ENCODE measurements around the gene COL1A1.

COL1A1 gene

DNA sequence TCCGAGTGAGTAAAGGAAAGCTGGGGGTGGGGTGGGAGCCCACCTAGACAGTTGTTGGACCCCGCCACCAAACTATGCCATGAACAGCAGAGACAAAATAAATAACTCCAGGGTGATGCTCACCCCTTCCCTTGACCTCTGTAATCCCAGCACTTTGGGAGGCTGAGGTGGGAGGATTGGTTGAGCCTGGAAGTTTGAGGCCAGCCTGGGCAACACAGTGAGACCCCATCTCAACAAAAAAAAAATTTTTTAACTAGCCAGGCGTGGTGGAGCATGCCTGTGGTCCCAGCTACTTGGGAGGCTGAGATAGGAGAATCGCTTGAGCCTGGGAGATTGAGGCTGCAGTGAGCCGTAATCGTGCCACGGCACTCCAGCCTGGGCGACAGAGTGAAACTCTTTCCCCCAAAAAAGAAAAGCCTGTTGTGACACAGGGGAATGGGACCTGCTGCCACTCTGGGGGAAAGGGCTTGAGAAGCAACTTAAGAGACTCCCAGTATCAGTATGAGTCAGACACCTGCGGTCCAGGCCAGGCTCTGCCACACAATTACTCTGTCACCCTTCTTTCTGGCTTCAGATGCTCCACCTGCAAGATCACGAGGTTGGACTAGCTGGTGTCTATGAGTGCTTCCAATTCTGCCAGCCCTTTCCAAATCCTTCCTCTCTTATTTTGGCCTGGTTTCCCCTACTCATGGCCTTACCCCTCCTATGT, 30.6 kb downstream of the COL1A1 start:
- no peak for DNase-seq

DNA sequence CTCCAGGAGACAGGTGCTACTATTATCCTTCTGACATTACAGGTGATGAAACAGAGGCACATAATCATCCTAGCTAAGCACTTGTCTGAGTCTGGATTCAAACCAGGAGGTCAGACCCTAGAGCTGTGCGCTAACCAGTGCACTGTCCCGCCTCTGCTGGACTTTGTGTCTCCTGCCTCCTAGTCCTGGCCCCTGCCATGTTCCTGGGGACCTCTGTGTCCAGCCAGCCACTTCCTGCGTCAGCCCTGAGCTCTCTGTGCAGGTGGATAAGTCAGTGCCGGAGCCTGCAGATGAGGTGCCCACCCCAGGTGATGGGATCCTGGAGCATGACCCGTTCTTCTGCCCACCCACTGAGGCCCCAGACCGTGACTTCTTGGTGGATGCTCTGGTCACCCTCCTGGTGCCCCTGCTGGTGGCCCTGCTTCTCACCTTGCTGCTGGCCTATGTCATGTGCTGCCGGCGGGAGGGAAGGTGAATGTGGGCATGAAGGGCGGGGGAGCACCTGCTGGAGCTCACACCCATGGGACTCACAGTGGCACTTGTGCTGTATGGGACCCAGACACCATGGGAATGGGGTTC, 31.5 kb downstream of the COL1A1 start:
- no peak for DNase-seq

DNA sequence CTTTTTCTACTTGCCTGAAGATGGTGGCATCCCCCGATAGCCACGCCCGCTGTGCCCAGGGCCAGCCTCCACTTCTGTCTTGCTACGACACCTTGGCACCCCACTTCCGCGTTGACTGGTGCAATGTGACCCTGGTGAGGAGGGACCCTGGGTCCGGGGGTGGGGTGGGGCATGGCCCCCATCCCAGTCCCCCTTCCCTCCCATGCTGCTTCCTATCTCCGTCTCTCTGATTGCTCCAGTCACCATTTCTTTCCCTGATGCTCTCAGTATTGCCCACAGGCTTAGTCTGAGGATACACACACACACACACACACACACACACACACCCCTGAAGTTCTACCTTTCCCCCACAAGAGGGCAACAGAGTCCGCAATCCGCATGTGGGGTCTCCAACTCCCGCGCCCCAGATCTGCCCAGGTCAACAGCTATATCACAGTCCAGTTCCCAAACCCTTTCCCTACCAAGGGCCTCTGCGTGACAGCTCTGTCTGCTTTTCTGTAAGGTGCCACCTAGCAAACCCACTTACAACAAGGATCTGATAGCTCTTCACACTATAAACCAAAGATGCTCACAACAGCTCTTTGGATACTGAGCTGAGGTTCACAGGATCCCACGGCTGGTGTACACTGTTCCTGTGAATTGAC, 32.2 kb downstream of the COL1A1 start:
- no peak for DNase-seq

DNA sequence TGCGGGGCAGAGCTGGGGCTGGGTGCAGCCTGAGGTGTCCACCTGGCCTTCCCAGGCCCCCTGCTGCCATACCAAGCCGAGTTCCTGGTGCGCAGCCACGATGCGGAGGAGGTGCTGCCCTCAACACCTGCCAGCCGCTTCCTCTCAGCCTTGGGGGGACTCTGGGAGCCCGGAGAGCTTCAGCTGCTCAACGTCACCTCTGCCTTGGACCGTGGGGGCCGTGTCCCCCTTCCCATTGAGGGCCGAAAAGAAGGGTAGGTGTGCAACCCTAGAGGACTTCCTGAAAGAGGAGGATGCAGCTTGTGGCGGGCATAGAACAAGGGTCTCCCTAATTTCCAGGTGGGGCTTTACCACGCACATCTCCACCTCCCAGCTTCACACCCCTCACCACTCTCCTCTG, 33.1 kb downstream of the COL1A1 start:
- DNase-seq: no peak

DNA sequence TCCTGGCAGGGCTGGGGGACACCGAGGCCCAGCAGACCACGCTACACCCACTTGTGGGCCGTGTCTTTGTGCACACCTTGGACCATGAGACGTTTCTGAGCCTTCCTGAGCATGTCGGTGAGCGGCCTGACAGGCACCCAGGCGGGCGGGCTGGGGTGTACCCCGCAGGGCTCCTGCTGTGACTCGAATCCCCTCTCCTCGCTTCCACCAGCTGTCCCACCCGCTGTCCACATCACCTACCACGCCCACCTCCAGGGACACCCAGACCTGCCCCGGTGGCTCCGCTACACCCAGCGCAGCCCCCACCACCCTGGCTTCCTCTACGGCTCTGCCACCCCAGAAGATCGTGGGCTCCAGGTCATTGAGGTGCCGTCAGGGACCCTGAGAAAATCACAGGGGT, 34.1 kb downstream of the COL1A1 start:
- DNase-seq: no peak

DNA sequence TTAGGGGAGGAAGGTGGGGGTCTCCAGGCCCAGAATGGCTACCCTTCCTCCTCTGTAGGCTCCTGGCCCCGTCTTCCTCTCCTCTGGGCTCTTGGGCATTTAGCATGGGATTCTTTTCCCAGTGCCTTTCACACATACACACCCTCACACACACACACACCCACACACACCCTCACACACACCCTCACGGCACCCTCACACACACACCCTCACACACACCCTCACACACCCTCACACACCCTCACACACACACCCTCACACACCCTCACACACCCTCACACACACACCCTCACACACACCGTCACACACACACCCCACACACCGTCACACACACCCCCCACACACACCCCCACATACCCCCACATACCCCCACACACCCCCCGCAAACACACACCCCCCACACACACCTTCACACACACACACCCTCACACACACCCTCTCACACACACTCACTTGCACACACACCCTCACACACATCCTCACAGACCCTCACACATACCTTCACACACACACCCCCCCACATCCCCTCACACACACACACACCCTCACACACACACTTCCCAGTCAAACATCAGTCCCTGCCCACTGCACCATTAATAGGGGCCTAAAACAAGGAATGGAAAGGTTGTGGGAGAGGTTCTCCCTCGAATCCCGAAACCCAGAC, 34.8 kb downstream of the COL1A1 start:
- DNase-seq: no peak

DNA sequence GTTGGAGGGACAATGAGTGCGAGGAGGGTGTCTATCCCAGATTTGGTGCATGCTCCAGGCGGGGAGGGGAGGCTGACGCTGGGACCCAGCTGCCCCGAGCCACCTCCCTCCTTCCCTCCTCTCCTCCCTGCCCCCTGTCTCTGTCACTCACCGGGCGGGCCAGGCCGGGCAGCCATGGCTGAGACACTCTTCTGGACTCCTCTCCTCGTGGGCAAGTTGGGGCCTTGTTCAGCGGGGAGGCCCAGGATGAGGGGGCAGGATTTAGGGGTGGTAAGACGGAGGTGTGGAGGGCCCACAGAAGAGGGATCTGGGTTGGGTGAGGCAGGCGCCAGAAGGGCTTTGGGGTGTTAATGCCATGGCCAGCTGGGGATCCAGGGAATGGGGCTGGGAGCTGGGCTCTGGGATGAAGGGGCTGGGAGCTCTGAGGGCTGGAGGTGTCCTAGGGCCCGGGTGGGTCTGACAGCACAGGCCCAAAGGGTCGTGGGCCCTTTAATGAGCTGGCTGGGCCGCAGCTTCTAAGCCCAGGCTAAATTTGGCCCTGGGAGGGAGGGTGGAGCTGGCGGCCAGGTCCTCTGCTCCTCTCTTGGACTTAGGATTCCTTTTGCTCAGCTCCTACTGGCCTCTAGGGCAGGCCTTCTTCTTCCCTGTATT, 35.4 kb downstream of the COL1A1 start, which contains the start of gene SGCA:
Gene SGCA, plus strand, starts transcription at position 139 of the 651 bp plus-strand sequence. Its CDS starts 36 bp downstream, at position 175.
- DNase-seq: no peak

DNA sequence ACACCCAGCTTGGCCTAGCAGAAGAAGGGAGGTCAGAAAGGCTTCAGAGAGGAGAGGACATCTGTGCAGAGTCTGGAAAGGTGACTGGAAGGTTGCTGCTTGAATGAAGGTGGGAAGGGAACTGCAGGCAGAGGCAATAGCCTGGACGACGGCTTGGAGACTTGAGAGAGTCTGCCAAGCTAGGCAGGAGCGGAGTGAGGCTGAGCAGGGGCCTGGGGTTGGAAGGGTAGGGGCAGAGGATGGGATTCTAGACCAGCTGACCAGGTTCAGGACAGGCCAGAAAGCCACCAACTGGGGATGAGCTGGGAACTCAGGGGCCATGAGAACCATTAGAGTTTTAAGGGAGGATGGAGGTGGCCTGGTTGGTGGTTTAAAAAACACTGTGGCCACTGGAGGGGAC, 36.0 kb downstream of the COL1A1 start:
- no peak for DNase-seq

DNA sequence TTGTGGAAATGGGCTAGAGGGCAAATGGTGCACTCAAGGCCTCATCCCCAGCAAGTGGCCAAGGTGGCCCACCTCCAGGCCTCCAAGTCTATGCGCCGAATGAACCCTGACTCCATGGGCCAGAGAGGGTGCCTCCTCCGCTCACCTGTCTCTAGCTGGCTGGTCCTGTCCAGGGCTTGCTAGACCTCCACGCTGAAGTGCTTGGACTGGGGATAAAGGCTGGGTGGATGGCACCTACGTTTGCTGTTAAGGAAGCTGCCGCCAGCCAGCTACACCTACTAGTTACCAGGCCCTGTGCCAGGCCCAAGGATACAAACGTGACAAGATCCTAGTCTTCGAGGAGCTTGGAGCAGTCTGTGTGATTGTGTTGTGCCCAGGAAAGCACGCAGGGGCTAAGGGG, 36.4 kb downstream of the COL1A1 start:
- no peak for DNase-seq

DNA sequence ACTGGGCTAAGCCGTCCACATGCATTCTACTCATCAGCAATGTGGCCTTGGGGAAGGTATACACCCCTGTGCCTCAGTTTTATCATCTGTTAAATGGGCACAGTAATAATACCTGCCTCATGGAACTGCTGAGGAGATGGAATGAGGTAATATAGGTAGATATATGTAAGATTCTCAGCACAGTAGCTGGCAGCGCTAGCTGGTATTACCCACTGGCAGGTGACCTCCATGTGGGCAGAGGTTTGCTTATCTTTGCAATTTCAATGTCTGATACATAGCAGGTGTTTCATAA, 36.8 kb downstream of the COL1A1 start:
- no peak for DNase-seq

DNA sequence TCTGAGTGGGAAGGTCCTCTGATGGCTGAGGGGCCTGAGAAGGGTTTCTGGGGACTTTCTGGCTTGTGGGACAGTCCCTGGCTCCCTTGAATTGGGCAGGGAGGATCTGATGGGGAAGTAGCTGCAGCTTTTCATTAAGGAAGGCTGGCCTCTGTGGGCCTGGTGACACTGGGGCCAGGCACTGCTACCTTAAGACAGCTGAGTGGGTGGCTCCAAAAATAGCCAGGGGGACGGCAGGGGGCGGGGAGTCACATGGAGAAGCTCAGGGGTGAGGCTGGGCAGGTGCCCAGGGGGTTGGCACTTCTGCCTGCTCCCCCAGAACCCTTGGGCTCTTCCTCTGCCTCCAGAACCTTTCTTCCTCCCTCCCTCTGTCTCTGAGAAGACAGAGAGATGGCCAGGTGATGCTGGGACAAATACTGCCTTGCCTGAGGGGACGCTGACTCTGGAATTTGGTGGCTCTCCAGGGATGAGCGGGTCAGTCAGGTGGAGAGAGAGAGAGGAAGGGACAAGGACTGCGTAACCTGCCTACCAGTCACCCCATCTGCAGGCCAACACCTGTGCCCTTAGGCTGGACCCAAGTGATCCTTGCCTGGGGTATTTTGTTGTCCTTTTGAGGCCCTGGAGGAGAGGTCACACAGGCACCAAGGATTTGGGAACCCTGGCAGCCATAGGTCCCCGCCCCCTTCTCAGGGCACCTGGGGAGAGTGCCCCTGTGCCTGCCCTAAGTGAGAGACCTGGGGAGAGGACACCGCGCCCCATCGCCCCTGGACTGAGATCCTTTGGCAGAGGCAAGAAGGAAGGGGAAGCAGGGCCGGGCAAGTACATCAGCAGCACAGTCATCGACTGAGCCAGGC, 37.4 kb downstream of the COL1A1 start:
- DNase-seq: no peak

DNA sequence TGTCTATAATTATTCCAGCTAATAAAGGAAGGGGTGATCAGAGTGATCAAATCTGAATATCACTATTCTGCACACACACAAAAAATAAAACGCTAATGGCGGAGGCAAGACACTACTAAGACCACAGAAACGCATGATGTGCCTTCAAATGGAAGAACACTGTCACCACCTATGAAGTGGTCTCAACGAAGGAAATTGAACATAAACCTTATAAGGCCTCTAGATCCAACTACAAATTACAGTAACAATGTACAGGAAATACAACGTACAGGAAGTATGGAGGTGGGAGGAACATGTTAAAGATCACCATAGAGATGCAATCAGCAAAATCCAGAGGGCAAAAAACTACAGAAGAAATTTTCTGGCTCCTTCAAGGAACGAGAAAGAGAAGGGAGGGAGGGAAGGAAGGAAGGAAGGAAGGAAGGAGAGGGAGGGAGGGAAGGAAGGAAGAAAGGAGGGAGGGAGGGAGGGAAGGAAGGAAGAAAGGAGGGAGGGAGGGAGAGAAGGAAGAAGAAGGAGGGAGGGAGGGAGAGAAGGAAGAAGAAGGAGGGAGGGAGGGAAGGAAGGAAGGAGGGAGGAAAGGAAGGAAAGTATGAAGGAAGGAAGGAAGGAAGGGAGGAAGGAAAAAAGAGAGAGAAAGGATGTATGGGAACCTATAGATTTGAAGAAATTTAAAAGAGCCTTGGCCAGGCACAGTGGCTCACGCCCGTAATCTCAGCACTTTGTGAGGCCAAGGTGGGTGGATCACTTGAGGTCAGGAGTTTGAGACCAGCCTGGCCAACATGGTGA, 38.8 kb downstream of the COL1A1 start:
- no peak for DNase-seq

DNA sequence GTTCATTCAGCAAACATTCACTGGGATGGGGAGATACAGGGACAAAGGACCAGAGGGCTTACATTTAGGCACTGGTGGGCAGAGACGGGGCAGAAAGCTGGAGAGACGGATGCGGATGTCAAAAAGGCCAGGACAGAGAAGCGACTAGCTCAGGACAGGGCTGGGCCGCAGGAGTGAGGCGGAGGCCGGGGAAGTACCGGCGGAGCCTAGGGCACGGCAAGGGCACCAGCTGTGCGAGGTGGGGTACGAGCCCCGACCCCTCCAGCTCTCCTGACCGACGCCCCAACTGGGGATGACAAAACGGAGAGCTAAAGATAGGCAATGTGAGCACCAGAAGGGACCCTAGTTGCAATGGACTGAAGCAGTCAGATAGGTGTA, 39.5 kb downstream of the COL1A1 start:
- DNase-seq: no peak

DNA sequence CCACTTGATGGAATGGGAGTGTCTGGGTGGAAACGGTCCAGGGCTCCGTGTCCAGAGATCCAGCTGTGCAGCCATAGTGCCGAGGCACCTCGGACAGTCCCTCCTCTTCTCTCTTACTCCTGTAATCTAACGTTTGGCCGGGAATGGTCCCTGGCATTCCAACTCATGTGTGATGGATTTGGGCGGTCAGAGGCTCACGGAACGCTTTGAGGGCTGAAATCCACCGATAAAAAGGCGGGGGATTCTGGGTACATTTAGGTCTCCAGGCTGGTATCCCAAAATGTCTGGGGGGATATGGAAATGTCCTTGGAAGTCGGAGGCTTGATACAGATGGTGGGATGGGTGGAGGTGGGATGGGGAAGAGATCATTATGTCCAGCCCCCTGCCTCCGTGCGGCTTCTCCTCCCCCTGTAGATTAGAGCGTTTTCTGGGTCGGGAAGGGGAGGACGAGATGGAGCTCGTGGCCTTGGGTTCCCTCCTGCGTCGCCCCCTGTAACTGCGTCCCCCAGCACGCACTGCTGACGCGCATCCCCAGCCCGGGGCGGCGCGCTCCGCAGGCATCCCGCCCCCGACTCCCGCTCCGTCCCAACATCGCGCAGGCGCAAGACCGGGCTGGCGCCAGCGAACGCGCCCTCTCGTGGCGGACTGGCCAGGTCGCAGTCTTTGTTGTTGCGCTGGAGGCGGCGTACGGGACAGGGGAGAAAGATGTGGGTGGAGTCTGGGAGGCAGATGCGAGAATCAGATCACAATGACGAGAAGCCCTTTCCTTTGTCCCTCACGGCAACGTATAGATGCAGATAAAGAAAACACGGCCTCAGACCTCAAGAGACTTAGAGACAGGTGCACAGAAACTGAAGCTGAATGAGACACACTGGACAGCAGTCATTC, 40.2 kb downstream of the COL1A1 start:
- peak; percentile 21 for DNase-seq

DNA sequence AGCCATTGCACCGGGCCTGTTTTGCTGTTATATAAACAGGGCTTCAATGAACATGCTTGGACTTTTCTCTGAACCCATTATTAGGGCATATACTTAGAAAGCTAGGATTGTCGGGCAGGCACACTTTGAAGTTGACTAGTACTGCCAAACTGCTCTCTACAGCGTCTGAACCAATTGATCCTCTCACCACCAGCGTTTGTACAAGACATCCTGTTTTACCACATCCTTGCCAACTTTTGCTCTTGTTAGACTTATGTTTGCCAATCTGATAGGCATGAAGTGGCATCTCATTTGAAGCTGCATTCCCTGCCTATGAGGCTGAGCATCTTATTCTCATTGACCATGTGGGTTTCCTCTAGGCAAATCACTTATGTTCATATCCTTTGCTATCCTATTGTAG, 43.5 kb downstream of the COL1A1 start:
- DNase-seq: no peak

DNA sequence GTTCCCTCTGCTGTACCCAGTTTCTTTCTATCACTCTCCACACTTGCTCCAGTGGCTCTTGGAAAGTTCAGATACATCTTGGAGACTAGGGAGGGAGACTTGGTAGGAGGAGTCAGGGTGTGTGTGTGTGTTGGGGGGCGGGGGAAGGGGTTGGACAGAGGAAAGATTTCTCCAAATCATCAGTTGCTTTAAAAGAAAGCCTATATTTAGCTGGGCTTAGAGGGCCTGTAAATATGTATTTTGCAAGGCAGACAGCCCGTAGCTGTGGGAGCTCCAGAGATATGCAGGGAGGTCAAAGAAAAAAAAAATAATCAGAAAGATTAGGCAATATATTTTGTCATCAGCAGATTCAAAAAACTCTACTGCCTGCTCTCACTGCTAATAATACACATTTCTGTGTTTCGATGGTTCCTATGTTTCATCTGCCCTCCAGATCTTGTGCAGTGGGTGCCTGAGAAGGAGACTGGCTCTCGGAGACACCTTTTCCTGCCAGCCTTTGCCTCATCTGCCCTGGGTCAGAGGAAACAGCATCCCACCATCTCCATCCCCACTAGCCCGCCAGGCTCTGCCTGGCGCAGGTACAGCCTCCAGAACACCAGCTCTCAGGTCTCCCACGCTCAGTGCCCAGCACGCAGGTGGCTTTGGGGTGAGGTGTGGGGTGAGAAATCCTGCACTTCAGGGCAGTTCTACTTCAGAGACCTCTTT, 46.2 kb downstream of the COL1A1 start:
- DNase-seq: no peak

DNA sequence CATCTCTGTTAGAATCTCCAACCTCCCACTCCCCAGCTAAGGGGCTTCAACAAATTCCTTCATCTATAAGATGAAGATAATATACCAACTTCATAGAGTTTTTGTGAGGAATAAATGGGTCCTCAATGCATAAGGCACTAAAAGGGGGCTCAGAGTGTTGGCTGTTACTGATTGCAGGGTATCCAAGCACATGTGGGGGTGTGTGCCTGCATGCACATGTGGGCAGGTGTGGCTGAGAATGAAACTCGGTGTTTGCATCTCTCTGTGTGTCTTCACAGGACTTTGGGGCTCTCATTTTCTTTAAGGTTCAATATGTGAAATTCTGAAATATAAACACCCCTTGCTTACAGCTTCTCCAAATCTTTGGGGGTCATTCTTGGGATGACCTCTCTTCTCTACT, 46.8 kb downstream of the COL1A1 start:
- no peak for DNase-seq

DNA sequence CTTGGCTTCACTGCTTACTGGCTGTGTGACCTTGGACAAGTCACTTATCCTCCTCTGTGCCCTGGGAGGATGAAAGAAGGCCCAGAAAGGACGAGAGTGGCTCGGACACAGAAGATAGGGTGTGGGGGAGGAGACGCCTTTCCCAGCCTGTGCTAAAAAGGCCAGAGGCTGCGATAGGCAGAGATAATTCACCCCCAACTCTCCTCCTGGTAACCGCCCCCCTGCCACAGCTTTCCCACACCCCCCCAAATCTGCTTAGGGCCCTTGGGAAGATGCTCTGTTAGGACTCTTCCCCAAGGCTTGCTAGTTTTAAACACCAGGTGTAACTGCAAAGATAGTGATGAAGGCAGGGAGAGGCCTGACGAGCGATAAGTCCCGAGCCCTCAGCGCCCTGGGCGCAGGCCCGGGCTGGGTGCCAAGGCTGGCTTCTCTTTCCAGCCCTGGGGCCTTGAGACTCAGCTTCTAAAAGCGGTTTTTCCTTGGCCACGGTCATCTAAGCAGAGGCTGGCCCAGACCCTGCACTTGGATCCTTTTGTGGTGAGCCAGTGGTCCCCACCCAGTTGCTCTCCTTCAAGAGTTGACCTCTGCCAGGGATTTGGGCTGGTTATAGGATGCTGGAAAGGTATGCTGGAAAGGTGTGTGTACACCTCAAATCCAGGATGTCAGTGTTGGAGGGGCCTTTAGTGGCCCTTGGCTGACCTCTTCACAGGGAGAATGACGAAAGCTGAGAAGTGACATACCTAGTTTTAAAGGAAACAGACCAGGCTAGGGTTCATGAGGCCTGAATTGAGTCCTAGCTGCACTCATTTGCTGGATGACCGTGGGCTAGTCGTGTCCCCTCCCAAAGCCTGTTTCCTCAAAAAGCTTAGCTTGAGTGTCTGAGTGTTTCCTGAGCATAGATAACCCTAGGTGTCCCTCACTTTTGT, 47.5 kb downstream of the COL1A1 start:
- no peak for DNase-seq

DNA sequence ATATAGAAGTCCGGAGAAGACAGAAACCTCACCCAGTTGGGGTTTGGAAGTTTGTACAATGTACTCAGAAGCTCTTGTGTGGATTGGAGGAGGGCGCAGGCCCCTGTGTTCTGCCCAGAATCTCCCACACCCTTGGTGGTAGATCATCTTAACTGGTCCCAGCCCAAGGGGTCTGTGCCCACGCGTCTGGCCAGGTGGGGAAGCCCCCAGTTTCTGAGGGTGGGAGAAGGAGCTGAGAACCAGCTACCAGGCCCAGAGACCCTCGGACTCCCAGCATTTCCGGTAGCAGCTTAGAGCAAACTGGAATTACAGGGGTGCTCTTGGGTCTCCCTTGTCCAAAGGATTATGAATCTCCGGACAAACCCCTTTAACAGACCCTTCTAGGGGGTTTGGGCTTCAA, 48.7 kb downstream of the COL1A1 start:
- no peak for DNase-seq
